ENCODE data around the gene CHRND.

- TF ChIP-seq CTCF (IDR thresholded peaks at IDR 0.05) (no peak), POLR2A (IDR thresholded peaks at IDR 0.05) (no peak)
These were observed 33.6 kb upstream of the CHRND start for GRCh38 chr2:232492236-232492848.
